Activated effector memory CD4-positive, alpha-beta T cell treated with anti-CD3 and anti-CD28 coated beads, Interleukin-2, amount 50 U/mL, for 16 hours (primary cell): ENCODE measurements around the gene LRRC46.

Experiments
- DNase-seq: peaks from one replicate; pipeline ENCODE4 v3.0.0-alpha.2; 2020

Gene LRRC46

GRCh38 chr17:47834756-47835155 is 3.3 kb downstream of the LRRC46 start:
- DNase-seq = no peak

- DNase-seq = no peak
Observed at GRCh38 chr17:47836601-47837000, 5.1 kb downstream of the LRRC46 start.

GRCh38 chr17:47837401-47838039 is 6.0 kb downstream of the LRRC46 start:
- DNase-seq = no peak

- no peak for DNase-seq
Observed at GRCh38 chr17:47838636-47839035, 7.2 kb downstream of the LRRC46 start.

- DNase-seq = no peak
Observed at GRCh38 chr17:47839071-47839470, 7.6 kb downstream of the LRRC46 start.

GRCh38 chr17:47840001-47840741 is 8.7 kb downstream of the LRRC46 start:
- DNase-seq = no peak

- DNase-seq = peak; percentile 95
Observed at GRCh38 chr17:47840742-47841487, 9.4 kb downstream of the LRRC46 start, which contains the start of gene SCRN2. TSS of gene SCRN2 (minus strand) at chr17:47841273. CDS start at chr17:47840843, 430 bp downstream.

GRCh38 chr17:47841488-47842291 is 10.2 kb downstream of the LRRC46 start:
- DNase-seq = no peak

GRCh38 chr17:47843391-47843730 is 11.9 kb downstream of the LRRC46 start:
- DNase-seq = no peak

- DNase-seq = no peak
Observed at GRCh38 chr17:47844227-47844626, 12.8 kb downstream of the LRRC46 start.

- no peak for DNase-seq
Observed at GRCh38 chr17:47844814-47845715, 13.6 kb downstream of the LRRC46 start.

GRCh38 chr17:47845716-47846075 is 14.2 kb downstream of the LRRC46 start:
- DNase-seq = no peak

- DNase-seq = no peak
Observed at GRCh38 chr17:47846716-47847340, 15.4 kb downstream of the LRRC46 start.

- DNase-seq = no peak
Observed at GRCh38 chr17:47847341-47848197, 16.1 kb downstream of the LRRC46 start.

GRCh38 chr17:47848198-47848513 is 16.7 kb downstream of the LRRC46 start:
- no peak for DNase-seq

GRCh38 chr17:47850373-47850691 is 18.9 kb downstream of the LRRC46 start:
- no peak for DNase-seq

- DNase-seq = peak; percentile 89
Observed at GRCh38 chr17:47850692-47851573, 19.5 kb downstream of the LRRC46 start, which contains the start of gene SP6. TSS of gene SP6 (minus strand) at chr17:47851163. CDS start at chr17:47848429, 2,734 bp downstream.

GRCh38 chr17:47851764-47852112 is 20.3 kb downstream of the LRRC46 start:
- no peak for DNase-seq

- no peak for DNase-seq
Observed at GRCh38 chr17:47852113-47852949, 20.9 kb downstream of the LRRC46 start.
